Measurements from ENCODE around the gene GPC3.
"Not testable (repeated sequence)": the region's sequence is repeated elsewhere in the genome, so short reads cannot be mapped to it uniquely, and the experiment has no call there.

The GPC3 gene

GRCh38 chrX:133923548-133923947, 61.8 kb downstream of the GPC3 start:
- no peak for DNase-seq

GRCh38 chrX:133923113-133923512, 62.3 kb downstream of the GPC3 start:
- no peak for DNase-seq

- DNase-seq = no peak
These were observed 63.0 kb downstream of the GPC3 start for GRCh38 chrX:133922390-133922771.

- DNase-seq = no peak
These were observed 63.5 kb downstream of the GPC3 start for GRCh38 chrX:133921764-133922389.

- no peak for DNase-seq
These were observed 64.3 kb downstream of the GPC3 start for GRCh38 chrX:133921086-133921485.

GRCh38 chrX:133918361-133918771, 67.0 kb downstream of the GPC3 start:
- no peak for DNase-seq

GRCh38 chrX:133916984-133917722, 68.2 kb downstream of the GPC3 start:
- DNase-seq = no peak

GRCh38 chrX:133913658-133914388, 71.6 kb downstream of the GPC3 start:
- DNase-seq = no peak

- no peak for DNase-seq
These were observed 72.4 kb downstream of the GPC3 start for GRCh38 chrX:133913009-133913408.

- DNase-seq = no peak
These were observed 73.4 kb downstream of the GPC3 start for GRCh38 chrX:133911825-133912495.

GRCh38 chrX:133910539-133910938, 74.9 kb downstream of the GPC3 start:
- no peak for DNase-seq

GRCh38 chrX:133909888-133910287, 75.5 kb downstream of the GPC3 start:
- no peak for DNase-seq

- DNase-seq = no peak
These were observed 77.0 kb downstream of the GPC3 start for GRCh38 chrX:133908223-133908955.

GRCh38 chrX:133907606-133908005, 77.8 kb downstream of the GPC3 start:
- DNase-seq = no peak

GRCh38 chrX:133905305-133905704, 80.1 kb downstream of the GPC3 start:
- DNase-seq = no peak

GRCh38 chrX:133897593-133898163, 87.7 kb downstream of the GPC3 start:
- DNase-seq = no peak

- no peak for DNase-seq
These were observed 93.1 kb downstream of the GPC3 start for GRCh38 chrX:133892337-133892736.

- no peak for DNase-seq
These were observed 96.4 kb downstream of the GPC3 start for GRCh38 chrX:133888984-133889383.

GRCh38 chrX:133888084-133888483, 97.3 kb downstream of the GPC3 start:
- DNase-seq = not testable (repeated sequence)

- DNase-seq = no peak
These were observed 100.7 kb downstream of the GPC3 start for GRCh38 chrX:133884430-133885394.

- no peak for DNase-seq
These were observed 103.5 kb downstream of the GPC3 start for GRCh38 chrX:133881893-133882292.

Measured in activated CD4-positive, CD25-positive, alpha-beta regulatory T cell (primary cell).